Measurements from ENCODE around the gene TBX5. TPM values are rescaled to one million over a fixed set of nuclear protein-coding genes. Genes with fewer than 3 reads are reported as not detected.

TBX5 gene
- total RNA-seq, 1 experiment from 2014 or later, result not detected

- Histone ChIP-seq H3K27me3 (no peaks in the 10 kb centered on the region), H3K9me3 (replicated peaks) (no peaks in the 10 kb centered on the region)
Observed at GRCh38 chr12:114440270-114441038, 34.5 kb upstream of the TBX5 start.

GRCh38 chr12:114439817-114440216, 33.9 kb upstream of the TBX5 start:
- Histone ChIP-seq H3K4me3 (no peak overlapping the region), H3K36me3 (no peaks in the 10 kb centered on the region), H3K9me3 (replicated peaks) (no peaks in the 10 kb centered on the region), H3K27me3 (no peaks in the 10 kb centered on the region), H3K27ac (no peak overlapping the region), H3K4me1 (no peaks in the 10 kb centered on the region)
- DNase-seq, result no peak

More at GRCh38 chr12:114440270-114441038, 34.5 kb upstream of the TBX5 start:
- H3K4me3 ChIP-seq, result no peak overlapping the region
- no peaks in the 10 kb centered on the region for H3K36me3 ChIP-seq
- H3K4me1 ChIP-seq, result no peaks in the 10 kb centered on the region
- no peak overlapping the region for H3K27ac ChIP-seq
- no peak for DNase-seq

GRCh38 chr12:114439261-114439683, 33.3 kb upstream of the TBX5 start:
- Histone ChIP-seq H3K9me3 (replicated peaks) (no peaks in the 10 kb centered on the region), H3K27ac (no peak overlapping the region), H3K36me3 (no peaks in the 10 kb centered on the region), H3K4me3 (no peak overlapping the region), H3K4me1 (no peaks in the 10 kb centered on the region), H3K27me3 (no peaks in the 10 kb centered on the region)
- DNase-seq, result no peak

- Histone ChIP-seq H3K4me3 (no peak overlapping the region), H3K9me3 (replicated peaks) (no peaks in the 10 kb centered on the region), H3K27ac (no peak overlapping the region), H3K27me3 (no peaks in the 10 kb centered on the region), H3K4me1 (no peaks in the 10 kb centered on the region), H3K36me3 (no peaks in the 10 kb centered on the region)
- DNase-seq, result no peak
Observed at GRCh38 chr12:114438635-114439256, 32.8 kb upstream of the TBX5 start.

GRCh38 chr12:114434341-114434740, 28.4 kb upstream of the TBX5 start:
- Histone ChIP-seq H3K4me1 (no peaks in the 10 kb centered on the region), H3K9me3 (replicated peaks) (no peaks in the 10 kb centered on the region), H3K27me3 (no peaks in the 10 kb centered on the region), H3K36me3 (no peaks in the 10 kb centered on the region), H3K27ac (no peak overlapping the region), H3K4me3 (no peak overlapping the region)
- DNase-seq, result no peak

- DNase-seq, result no peak
- no peak overlapping the region for H3K4me3 ChIP-seq
- H3K27ac ChIP-seq, result no peak overlapping the region
- no peaks in the 10 kb centered on the region for H3K36me3 ChIP-seq
- no peaks in the 10 kb centered on the region for H3K4me1 ChIP-seq
- no peaks in the 10 kb centered on the region for H3K27me3 ChIP-seq
- no peaks in the 10 kb centered on the region for H3K9me3 ChIP-seq (replicated peaks)
Observed at GRCh38 chr12:114431902-114432301, 26.0 kb upstream of the TBX5 start.

GRCh38 chr12:114430306-114430705, 24.4 kb upstream of the TBX5 start:
- Histone ChIP-seq H3K9me3 (replicated peaks) (no peaks in the 10 kb centered on the region), H3K27ac (no peak overlapping the region)

GRCh38 chr12:114425031-114425626, 19.2 kb upstream of the TBX5 start:
- Histone ChIP-seq H3K4me1 (no peaks in the 10 kb centered on the region), H3K36me3 (no peaks in the 10 kb centered on the region), H3K9me3 (replicated peaks) (no peaks in the 10 kb centered on the region), H3K4me3 (no peak overlapping the region), H3K27ac (no peak overlapping the region), H3K27me3 (no peaks in the 10 kb centered on the region)
- no peak for DNase-seq

More at GRCh38 chr12:114430306-114430705, 24.4 kb upstream of the TBX5 start:
- no peaks in the 10 kb centered on the region for H3K27me3 ChIP-seq
- no peak for DNase-seq
- no peak overlapping the region for H3K4me3 ChIP-seq
- no peaks in the 10 kb centered on the region for H3K36me3 ChIP-seq
- no peaks in the 10 kb centered on the region for H3K4me1 ChIP-seq

- Histone ChIP-seq H3K27me3 (no peaks in the 10 kb centered on the region), H3K4me3 (no peak overlapping the region), H3K36me3 (no peaks in the 10 kb centered on the region), H3K4me1 (no peaks in the 10 kb centered on the region), H3K27ac (no peak overlapping the region), H3K9me3 (replicated peaks) (no peaks in the 10 kb centered on the region)
- no peak for DNase-seq
Observed at GRCh38 chr12:114420944-114421335, 15.0 kb upstream of the TBX5 start.

GRCh38 chr12:114420182-114420943, 14.4 kb upstream of the TBX5 start:
- Histone ChIP-seq H3K36me3 (no peaks in the 10 kb centered on the region), H3K4me3 (no peak overlapping the region), H3K9me3 (replicated peaks) (no peaks in the 10 kb centered on the region), H3K4me1 (no peaks in the 10 kb centered on the region), H3K27ac (no peak overlapping the region), H3K27me3 (no peaks in the 10 kb centered on the region)
- no peak for DNase-seq

- no peaks in the 10 kb centered on the region; the same call in 1 of the 2 replicates for H3K27me3 ChIP-seq
- H3K27ac ChIP-seq, result no peak overlapping the region
- no peak overlapping the region for H3K4me3 ChIP-seq
- DNase-seq, result no peak
- H3K36me3 ChIP-seq, result no peaks in the 10 kb centered on the region
- H3K9me3 ChIP-seq (replicated peaks), result no peaks in the 10 kb centered on the region
- no peaks in the 10 kb centered on the region for H3K4me1 ChIP-seq
Observed at GRCh38 chr12:114416028-114416427, 10.1 kb upstream of the TBX5 start.

- Histone ChIP-seq H3K27ac (no peak overlapping the region), H3K9me3 (replicated peaks) (no peaks in the 10 kb centered on the region), H3K4me1 (no peaks in the 10 kb centered on the region), H3K27me3 (no peaks in the 10 kb centered on the region; the same call in 1 of the 2 replicates), H3K36me3 (no peaks in the 10 kb centered on the region), H3K4me3 (no peak overlapping the region)
- DNase-seq, result no peak
Observed at GRCh38 chr12:114415525-114415868, 9.6 kb upstream of the TBX5 start.

GRCh38 chr12:114414866-114415524, 9.1 kb upstream of the TBX5 start:
- Histone ChIP-seq H3K4me3 (no peak overlapping the region), H3K9me3 (replicated peaks) (no peaks in the 10 kb centered on the region), H3K36me3 (no peaks in the 10 kb centered on the region), H3K27me3 (no peaks in the 10 kb centered on the region; the same call in 1 of the 2 replicates), H3K27ac (no peak overlapping the region), H3K4me1 (no peaks in the 10 kb centered on the region)
- no peak for DNase-seq

GRCh38 chr12:114414031-114414865, 8.3 kb upstream of the TBX5 start:
- no peaks in the 10 kb centered on the region for H3K9me3 ChIP-seq (replicated peaks)
- H3K4me1 ChIP-seq, result no peaks in the 10 kb centered on the region
- H3K27ac ChIP-seq, result no peak overlapping the region
- no peak for DNase-seq
- no peaks in the 10 kb centered on the region for H3K36me3 ChIP-seq
- no peak overlapping the region for H3K4me3 ChIP-seq
- H3K27me3 ChIP-seq, result no peaks in the 10 kb centered on the region; the same call in 1 of the 2 replicates
